GM12891 (cell line): Measurements from ENCODE around the gene VMO1.

ENCODE experiments used
- PAX5 ChIP-seq: IDR thresholded peaks from 2 replicates; pipeline ENCODE4 v1.6.1; 2011; ENCODE audit warnings: low read length, moderate library complexity, mild to moderate bottlenecking; ENCODE audit not compliant: insufficient read depth, severe bottlenecking
- POLR2A ChIP-seq: IDR thresholded peaks from 2 replicates; pipeline ENCODE4 v1.6.1; 2011; ENCODE audit warnings: low read depth, low read length, control low read depth
- POLR2AphosphoS5 ChIP-seq: IDR thresholded peaks from 2 replicates; pipeline ENCODE4 v1.6.1; 2011; ENCODE audit warnings: low read depth, low read length, control low read depth
- POU2F2 ChIP-seq: IDR thresholded peaks from 2 replicates; pipeline ENCODE4 v1.6.1; 2011; ENCODE audit warnings: low read depth, mild to moderate bottlenecking, control low read depth, low read length, moderate library complexity
- SPI1 ChIP-seq: IDR thresholded peaks from 2 replicates; pipeline ENCODE4 v1.6.1; 2011; ENCODE audit warnings: low read depth, low read length, control low read depth
- TAF1 ChIP-seq: IDR thresholded peaks from 2 replicates; pipeline ENCODE4 v1.6.1; 2011; ENCODE audit warnings: low read depth, low read length, control low read depth

DNA sequence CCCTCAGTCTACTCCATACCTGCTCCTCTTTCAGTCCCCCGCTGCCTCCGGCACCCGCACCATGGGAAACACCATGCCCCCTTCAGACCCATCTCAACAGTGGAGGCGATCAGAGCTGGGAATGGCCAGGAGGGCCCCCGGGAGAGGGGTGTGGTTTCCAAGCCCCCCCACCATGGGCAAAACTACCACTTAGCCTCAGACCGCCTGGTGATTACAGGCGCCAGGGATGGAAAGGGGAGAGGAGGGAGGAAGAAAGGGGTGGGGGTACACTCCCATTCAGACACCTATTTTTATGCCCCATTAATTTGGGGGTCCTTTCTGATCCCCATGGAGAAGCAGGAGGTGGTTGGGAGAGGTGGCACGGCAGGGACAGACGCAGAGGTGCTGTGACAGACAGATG is 16.1 kb upstream of the VMO1 start, which contains the start of gene C17orf114:
- no peak for TF ChIP-seq POLR2A
- no peak for TF ChIP-seq SPI1
- TF ChIP-seq POU2F2: no peak
- TF ChIP-seq POLR2AphosphoS5: no peak
- no peak for TF ChIP-seq TAF1
- TF ChIP-seq PAX5: no peak
